ENCODE results near the gene GALT. TPM values are rescaled to one million over a fixed set of nuclear protein-coding genes. Genes with fewer than 3 reads are reported as not detected.

Gene GALT
- total RNA-seq, 2 experiments from 2014 or later, result 45.1 to 53.9 TPM

GRCh38 chr9:34691936-34692315 is 45.5 kb downstream of the GALT start:
- no peaks in the 10 kb centered on the region for H3K36me3 Mint-ChIP-seq (ENCODE audit: low read depth)
- H3K4me3 Mint-ChIP-seq, result no peak overlapping the region
- H3K27me3 Mint-ChIP-seq, result no peaks in the 10 kb centered on the region
- ChIA-PET CTCF (interaction anchor here (0.7 to 4.0 kb wide), 3 partner anchors 8 to 1211 kb away, joined by 3 to 25 read pairs (median 4); no protein-coding TSS in a partner anchor), POLR2A (no interaction called here)
- no peak for ATAC-seq
- H3K9me3 Mint-ChIP-seq (ENCODE audit: low read depth), result no peaks in the 10 kb centered on the region
- H3K4me1 Mint-ChIP-seq, result no peaks in the 10 kb centered on the region
- DNase-seq, result no peak
- no peak overlapping the region for H3K27ac Mint-ChIP-seq
- intact Hi-C loops (cut with DNase I, micrococcal nuclease), result no loop called here

- H3K4me3 Mint-ChIP-seq, result no peak overlapping the region
- no peaks in the 10 kb centered on the region for H3K9me3 Mint-ChIP-seq (ENCODE audit: low read depth)
- POLR2A ChIA-PET, result no interaction called here
- H3K36me3 Mint-ChIP-seq (ENCODE audit: low read depth), result no peaks in the 10 kb centered on the region
- intact Hi-C loops (cut with DNase I, micrococcal nuclease), result no loop called here
- H3K27me3 Mint-ChIP-seq, result no peaks in the 10 kb centered on the region
- CTCF ChIA-PET, result interaction anchor here (0.6 to 4.0 kb wide), 3 partner anchors 8 to 923 kb away, joined by 3 to 25 read pairs (median 3); no protein-coding TSS in a partner anchor
- ATAC-seq (no peak), DNase-seq (no peak)
- no peaks in the 10 kb centered on the region for H3K4me1 Mint-ChIP-seq
- H3K27ac Mint-ChIP-seq, result no peak overlapping the region
Observed at GRCh38 chr9:34693560-34693959, 47.1 kb downstream of the GALT start.

- CTCF ChIA-PET, result interaction anchor here (0.5 to 1.2 kb wide), 3 partner anchors 10 to 1897 kb away, joined by 3 read pairs; no protein-coding TSS in a partner anchor
- intact Hi-C loops (cut with DNase I, micrococcal nuclease), result no loop called here
- POLR2A ChIA-PET, result interaction anchor here (0.6 kb wide), 1 partner anchor 430 kb away, joined by 4 read pairs; no protein-coding TSS in a partner anchor
- Mint-ChIP-seq H3K36me3 (ENCODE audit: low read depth) (no peaks in the 10 kb centered on the region), H3K9me3 (ENCODE audit: low read depth) (no peaks in the 10 kb centered on the region), H3K4me3 (no peak overlapping the region), H3K27me3 (peaks cover under 1% of the 10 kb centered on the region), H3K4me1 (no peaks in the 10 kb centered on the region), H3K27ac (no peak overlapping the region)
- DNase-seq, result no peak
- ATAC-seq, result no peak
Observed at GRCh38 chr9:34694811-34695210, 48.3 kb downstream of the GALT start.

Other genes starting within 250 kb of the GALT start
- gene FAM219A, start 188.1 kb upstream of the GALT start, total RNA-seq, result 10 to 100 TPM in 1 of 2 experiments, 1 to 10 TPM in 1; 9.7 to 12.9 TPM
- under 1 TPM in 1 of 2 experiments, not detected in 1; 0.34 TPM for gene DNAI1, start 187.9 kb upstream of the GALT start, total RNA-seq
- gene ENHO, start 123.7 kb upstream of the GALT start, total RNA-seq, result not detected
- gene CNTFR, start 57.0 kb upstream of the GALT start, total RNA-seq, result not detected
- 10 to 100 TPM; 29.3 to 35.2 TPM for gene RPP25L, start 34.6 kb upstream of the GALT start, total RNA-seq
- gene DCTN3, start 26.2 kb upstream of the GALT start, total RNA-seq, result 10 to 100 TPM; 65.9 to 68.4 TPM
- gene ARID3C, start 17.6 kb upstream of the GALT start, total RNA-seq, result under 1 TPM; 0.66 to 0.76 TPM
- gene SIGMAR1, start 8.9 kb upstream of the GALT start, total RNA-seq, result 10 to 100 TPM; 63.6 to 68.0 TPM
- gene IL11RA, start 5.5 kb downstream of the GALT start, total RNA-seq, result 10 to 100 TPM; 18.3 to 21.3 TPM
- under 1 TPM in 1 of 2 experiments, not detected in 1; 0.23 TPM for gene CCL27, start 16.0 kb downstream of the GALT start, total RNA-seq
- gene CCL19, start 44.6 kb downstream of the GALT start, total RNA-seq, result under 1 TPM; 0.30 to 0.66 TPM
- gene CCL21, start 63.5 kb downstream of the GALT start, total RNA-seq, result not detected

Measured in activated CD4-positive, alpha-beta T cell treated with anti-CD3 and anti-CD28 coated beads for 36 hours (primary cell).